Limb (tissue), 2 donors: ENCODE data around the gene NTN4.
"Not testable (repeated sequence)": the region's sequence is repeated elsewhere in the genome, so short reads cannot be mapped to it uniquely, and the experiment has no call there.

Source experiments
- DNase-seq, 2 donors: peaks; one replicate each; pipeline ENCODE4 v3.0.0-alpha.2; 2016; ENCODE audit errors: extremely low spot score in 2 of 2

The NTN4 gene

GRCh38 chr12:95796225-95796981 lies 5.8 kb upstream of the NTN4 start:
- no peak for DNase-seq

- peak in 1 of 2 donors; percentile 62 for DNase-seq
These were observed 619 bp upstream of the NTN4 start for GRCh38 chr12:95790917-95791849.

GRCh38 chr12:95789126-95790032 lies 1.2 kb downstream of the NTN4 start:
- DNase-seq: peak in 1 of 2 donors; percentile 61

GRCh38 chr12:95788637-95789036 lies 1.9 kb downstream of the NTN4 start:
- DNase-seq: no peak

DNA sequence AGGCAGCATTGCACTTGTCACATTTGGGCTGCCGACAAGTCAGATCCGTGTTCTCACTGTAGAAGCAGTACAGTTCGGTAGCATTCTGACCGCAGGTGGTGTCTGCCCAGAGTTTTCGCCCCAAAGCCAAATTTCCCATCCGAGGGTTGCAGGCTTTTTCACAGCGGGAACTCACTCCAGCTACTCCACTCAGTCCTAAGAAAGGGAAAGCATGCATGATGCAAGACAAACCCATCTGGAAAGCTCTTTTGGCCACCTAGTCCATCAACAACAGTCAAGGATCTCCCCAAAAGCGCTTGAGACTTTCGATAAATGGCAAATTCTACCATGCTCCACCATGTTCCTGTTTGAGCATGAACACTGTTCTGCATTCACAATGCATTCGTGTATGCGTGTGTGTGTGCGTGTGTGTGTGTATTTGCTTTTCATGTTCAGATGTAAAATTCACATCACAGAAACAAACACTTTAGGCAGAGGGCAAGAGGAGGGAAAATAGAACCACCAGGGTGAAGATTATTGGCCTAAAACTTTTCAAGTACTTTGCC lies 3.2 kb downstream of the NTN4 start:
- DNase-seq: no peak

- DNase-seq: no peak
These were observed 5.6 kb downstream of the NTN4 start for GRCh38 chr12:95784915-95785314.

DNA sequence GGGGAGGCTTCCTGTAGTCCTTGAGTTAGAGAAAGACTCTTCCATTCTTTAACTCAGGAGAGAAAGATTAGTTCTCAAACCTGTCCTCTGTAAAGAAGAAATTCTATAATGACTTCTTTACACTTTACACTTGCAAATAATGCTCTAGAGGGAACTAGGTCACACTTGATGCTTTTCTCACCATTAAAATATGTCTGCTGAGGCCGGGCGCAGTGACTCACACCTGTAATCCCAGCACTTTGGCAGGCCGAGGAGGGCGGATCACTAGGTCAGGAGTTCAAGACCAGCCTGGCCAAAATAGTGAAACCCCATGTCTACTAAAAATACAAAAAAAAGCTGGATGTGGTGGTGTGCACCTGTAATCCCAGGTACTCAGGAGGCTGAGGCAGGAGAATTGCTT lies 6.3 kb downstream of the NTN4 start:
- DNase-seq: no peak

DNA sequence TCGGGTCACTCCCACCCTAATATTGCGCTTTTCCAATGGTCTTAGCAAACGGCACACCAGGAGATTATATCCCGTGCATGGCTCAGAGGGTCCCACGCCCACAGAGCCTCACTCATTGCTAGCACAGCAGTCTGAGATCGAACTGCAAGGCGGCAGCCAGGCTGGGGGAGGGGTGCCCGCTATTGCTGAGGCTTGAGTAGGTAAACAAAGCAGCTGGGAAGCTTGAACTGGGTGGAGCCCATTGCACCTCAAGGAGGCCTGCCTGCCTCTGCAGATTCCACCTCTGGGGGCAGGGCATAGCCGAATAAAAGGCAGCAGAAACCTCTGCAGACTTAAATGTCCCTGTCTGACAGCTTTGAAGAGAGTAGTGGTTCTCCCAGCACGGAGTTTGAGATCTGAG lies 15.1 kb downstream of the NTN4 start:
- DNase-seq: not testable (repeated sequence)

DNA sequence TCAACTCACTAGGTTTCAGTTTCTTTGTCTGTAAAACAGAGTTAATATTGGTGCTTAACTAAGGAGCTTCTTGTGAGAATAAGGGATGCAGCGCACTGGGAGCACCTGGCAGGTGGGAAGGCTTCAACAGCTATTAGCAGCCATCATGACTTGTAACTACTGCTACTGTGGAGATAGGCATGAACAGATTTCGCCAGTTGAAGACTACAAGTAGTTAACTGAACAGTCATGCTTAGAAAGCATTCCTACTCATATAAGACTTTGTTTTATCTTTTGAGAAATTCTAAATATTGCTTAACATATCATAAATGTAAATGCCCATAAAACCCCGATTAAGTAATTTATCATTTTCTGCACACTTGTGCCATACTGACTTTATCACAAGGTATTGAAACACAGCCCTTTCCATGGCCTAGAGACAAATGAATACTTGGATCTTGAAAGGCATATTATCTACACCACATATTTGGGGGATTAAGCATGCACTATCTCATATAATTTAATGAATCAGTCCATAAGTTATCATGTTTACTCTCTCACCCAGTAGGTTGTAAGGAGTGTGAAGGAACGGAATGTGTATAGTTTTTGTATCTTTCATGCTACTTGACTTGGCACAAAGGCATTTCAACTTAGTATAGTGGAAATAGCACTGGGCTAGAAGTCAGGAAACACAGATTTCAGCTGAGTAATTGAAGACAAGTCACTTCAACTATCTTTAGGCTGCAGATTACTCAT lies 16.1 kb downstream of the NTN4 start:
- DNase-seq: no peak

- no peak for DNase-seq
These were observed 17.2 kb downstream of the NTN4 start for GRCh38 chr12:95773320-95773719.

DNA sequence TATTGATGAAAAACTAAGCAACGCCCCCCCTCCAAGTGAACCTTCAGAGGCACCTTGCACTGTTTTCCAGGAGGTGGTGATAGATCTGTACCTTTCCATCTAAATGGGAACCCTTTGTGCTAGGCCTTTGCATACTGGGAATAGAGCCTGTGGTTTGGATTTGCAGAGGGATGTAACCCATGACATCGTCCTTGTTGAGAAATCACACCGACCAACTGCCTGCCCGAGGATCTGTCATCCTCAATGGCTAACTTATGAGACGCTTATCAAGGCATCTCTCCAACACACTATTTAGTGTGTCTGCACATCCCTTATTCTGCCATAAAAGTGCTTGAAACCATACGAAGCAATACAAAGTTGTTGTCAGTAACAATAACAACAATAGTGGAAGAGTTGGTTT lies 22.9 kb downstream of the NTN4 start:
- DNase-seq: no peak

- DNase-seq: no peak
These were observed 24.1 kb downstream of the NTN4 start for GRCh38 chr12:95766356-95767019.

DNA sequence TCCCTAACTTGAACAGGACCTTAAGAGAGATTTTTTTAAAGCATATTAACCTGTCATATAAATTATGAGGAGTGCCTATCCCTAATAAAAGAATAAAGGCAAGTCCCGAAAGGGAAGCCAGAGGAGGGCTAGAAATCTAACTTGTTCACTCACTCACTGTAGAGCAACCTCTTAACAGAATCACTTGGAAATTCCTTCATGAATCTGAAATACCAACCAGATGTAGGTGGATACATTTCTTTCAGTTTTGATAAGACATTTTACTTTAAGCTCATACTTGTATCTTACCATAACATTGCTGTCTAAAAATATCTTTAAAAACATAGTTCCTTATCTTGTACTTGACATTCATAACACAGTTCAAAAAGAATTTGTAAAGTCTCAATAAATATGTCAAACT lies 25.7 kb downstream of the NTN4 start:
- no peak for DNase-seq

DNA sequence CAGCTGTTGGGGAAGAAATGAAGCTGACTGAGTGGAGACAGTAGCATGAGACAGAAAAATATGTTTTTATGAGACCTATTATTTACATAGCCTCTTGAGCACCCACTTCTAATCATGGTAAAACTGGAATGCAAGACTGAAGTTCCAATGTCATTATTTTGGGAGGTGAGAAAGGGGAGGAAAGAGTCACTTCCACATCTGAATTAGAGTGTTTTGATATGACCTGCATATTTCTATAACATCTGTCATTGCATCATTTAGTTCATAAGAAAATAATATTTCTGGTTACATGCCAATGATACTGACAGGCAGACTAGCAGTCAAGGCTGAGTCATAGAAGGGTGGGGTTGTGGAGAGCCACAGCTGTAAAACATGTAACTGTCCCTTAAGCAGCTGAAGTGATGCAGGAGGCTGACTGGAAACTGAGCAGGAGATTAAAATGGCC lies 26.7 kb downstream of the NTN4 start:
- peak in 1 of 2 donors; percentile 44 for DNase-seq

GRCh38 chr12:95762123-95762785 lies 28.3 kb downstream of the NTN4 start:
- DNase-seq: no peak

- DNase-seq: no peak
These were observed 30.2 kb downstream of the NTN4 start for GRCh38 chr12:95760371-95760770.

GRCh38 chr12:95759718-95760117 lies 30.8 kb downstream of the NTN4 start:
- no peak for DNase-seq

DNA sequence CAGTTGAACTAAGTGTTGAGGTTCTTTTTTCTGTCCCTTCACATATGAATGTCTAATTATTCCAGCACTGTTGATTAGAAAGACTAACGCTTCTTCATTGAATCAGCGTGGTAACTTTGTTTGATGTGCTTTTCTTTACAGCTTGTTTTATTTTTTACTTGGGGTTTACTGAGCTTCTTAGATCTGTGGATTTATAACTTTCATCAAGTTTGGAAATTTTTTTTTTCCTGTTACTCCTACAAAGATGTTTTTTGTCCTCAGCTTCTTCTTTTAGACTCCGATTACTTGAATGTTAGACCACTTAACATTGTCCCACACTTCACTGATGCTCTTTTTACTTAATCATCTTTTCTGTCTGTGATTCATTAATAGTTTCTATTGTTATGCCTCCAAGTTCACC lies 31.5 kb downstream of the NTN4 start:
- DNase-seq: no peak

- no peak for DNase-seq
These were observed 34.2 kb downstream of the NTN4 start for GRCh38 chr12:95756362-95756761.
